Lower lobe of right lung (tissue), 2 donors: Measurements from ENCODE around the gene TFF3. TPM values are rescaled to one million over a fixed set of nuclear protein-coding genes. Genes with fewer than 3 reads are reported as not detected.

Experiments
- ATAC-seq, 2 donors: fragments of 200-7000 bp; cut with Tn5 transposase; one replicate each; pipeline ENCODE4 v1.9.1; 2020 to 2022; ENCODE audit warnings: mild to moderate bottlenecking in 2 of 2, moderate library complexity in 2 of 2
- DNase-seq: peaks from one replicate; pipeline ENCODE4 v3.0.0-alpha.2; 2020
- H3K27ac ChIP-seq: fragments of 200-600 bp; one replicate; pipeline ENCODE4 v1.8.0; 2022
- H3K27me3 ChIP-seq: fragments of 200-600 bp; one replicate; pipeline ENCODE4 v1.8.0; 2022; ENCODE audit warnings: low read depth
- H3K36me3 ChIP-seq: fragments of 200-600 bp; one replicate; pipeline ENCODE4 v1.8.0; 2022; ENCODE audit warnings: mild to moderate bottlenecking
- H3K4me1 ChIP-seq: fragments of 200-600 bp; one replicate; pipeline ENCODE4 v1.8.0; 2022
- H3K4me3 ChIP-seq: fragments of 200-600 bp; one replicate; pipeline ENCODE4 v1.8.0; 2022; ENCODE audit warnings: mild to moderate bottlenecking
- H3K9me3 ChIP-seq: fragments of 200-600 bp; one replicate; pipeline ENCODE4 v1.8.0; 2022
- intact Hi-C: fragments of 100-400 bp; cut with DNase I; formaldehyde crosslinking; loops from one replicate; pipeline ENCODE4 v1.11.0; 2022
- total RNA-seq: library from RNA; stranded (reverse); fragmentation: NEBNext Ultra II Directional; extraction: Animal tissue kit (Norgen Biotek cat#: 25700); gene quantifications from one replicate; pipeline ENCODE4 v1.2.1, GENCODE V29; 2021
- TF ChIP-seq, protein P1 (sequence below): fragments of 200-600 bp; IDR thresholded peaks from one replicate; pipeline ENCODE4 v1.8.0; 2022; ENCODE audit warnings: antibody characterized with exemption, mild to moderate bottlenecking
- donor health status: DM: no; HTN: yes; CAD: no; lungs with severe emphysema.

The TFF3 gene
- total RNA-seq, 1 donor from 2014 or later = 19.0 TPM

DNA sequence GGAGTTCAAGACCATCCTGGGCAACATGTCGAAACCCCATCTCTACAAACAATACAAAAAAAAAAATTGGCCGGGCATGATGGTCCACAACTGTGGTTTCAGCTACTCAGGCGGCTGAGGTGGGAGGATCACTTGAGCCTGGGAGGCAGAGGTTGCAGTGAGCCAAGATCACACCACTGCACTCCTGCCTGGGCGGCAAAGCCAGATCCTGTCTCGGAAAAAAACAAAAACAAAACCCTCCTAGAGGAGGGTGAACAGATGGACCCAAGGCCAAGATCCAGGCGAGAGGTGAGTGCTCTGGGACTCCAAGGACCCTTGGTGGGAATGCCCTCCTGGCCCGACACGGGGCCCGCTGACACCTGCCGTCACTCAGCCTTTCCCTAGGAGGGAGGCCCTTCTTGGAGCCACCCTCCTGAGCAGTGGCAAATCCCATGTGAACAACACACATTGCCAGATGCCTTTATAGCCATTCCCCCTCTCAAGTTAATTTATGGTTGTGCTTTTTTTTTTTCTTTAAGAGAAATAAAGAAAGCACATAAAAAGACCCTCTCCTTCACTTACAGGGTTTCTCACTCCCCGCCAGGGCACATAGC lies 35.2 kb upstream of the TFF3 start:
- Histone ChIP-seq H3K4me3 (no peak overlapping the region), H3K27ac (no peak overlapping the region), H3K36me3 (no peaks in the 10 kb centered on the region), H3K4me1 (no peaks in the 10 kb centered on the region), H3K9me3 (no peaks in the 10 kb centered on the region), H3K27me3 (peaks cover 5% of the 10 kb centered on the region)
- intact Hi-C loops = no loop called here
- TF ChIP-seq, protein P1, sequence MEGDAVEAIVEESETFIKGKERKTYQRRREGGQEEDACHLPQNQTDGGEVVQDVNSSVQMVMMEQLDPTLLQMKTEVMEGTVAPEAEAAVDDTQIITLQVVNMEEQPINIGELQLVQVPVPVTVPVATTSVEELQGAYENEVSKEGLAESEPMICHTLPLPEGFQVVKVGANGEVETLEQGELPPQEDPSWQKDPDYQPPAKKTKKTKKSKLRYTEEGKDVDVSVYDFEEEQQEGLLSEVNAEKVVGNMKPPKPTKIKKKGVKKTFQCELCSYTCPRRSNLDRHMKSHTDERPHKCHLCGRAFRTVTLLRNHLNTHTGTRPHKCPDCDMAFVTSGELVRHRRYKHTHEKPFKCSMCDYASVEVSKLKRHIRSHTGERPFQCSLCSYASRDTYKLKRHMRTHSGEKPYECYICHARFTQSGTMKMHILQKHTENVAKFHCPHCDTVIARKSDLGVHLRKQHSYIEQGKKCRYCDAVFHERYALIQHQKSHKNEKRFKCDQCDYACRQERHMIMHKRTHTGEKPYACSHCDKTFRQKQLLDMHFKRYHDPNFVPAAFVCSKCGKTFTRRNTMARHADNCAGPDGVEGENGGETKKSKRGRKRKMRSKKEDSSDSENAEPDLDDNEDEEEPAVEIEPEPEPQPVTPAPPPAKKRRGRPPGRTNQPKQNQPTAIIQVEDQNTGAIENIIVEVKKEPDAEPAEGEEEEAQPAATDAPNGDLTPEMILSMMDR = no peak
- ATAC-seq (no peak), DNase-seq (no peak)

DNA sequence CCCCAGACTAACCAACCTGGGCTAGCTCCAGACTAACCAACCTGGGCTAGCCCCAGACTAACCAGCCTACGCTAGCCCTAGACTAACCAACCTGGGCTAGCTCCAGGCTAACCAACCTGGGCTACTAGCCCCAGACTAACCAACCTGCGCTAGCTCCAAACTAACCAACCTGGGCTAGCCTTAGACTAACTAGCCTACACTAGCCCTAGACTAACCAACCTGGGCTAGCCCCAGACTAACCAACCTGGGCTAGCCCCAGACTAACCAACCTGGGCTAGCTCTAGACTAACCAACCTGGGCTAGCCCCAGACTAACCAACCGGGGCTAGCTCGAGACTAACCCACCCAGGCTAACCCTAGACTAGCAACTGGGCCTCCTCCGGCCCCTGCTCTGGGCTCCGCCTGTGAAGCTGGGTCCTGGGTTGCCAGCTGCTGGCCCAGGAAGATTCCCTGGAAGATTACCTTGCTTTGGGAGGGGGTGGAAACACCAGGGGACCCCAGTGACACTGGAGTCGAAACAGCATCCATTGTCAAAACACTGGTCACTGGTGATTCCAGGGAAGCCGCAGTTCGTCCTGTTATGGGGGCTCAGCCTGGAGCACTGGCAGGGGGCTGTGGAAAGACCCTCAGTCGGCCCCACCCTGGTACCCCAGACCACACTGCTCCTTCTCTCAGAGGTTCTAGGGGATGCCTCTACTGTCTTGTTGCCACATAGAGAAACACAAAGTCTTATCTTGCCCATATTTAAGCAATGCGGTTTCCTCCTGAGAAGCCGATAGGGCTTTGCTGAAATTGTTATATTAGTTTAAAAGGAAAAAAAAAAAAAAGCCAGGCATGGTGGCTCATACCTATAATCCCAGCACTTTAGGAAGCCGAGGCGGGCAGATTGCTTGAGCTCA lies 34.5 kb upstream of the TFF3 start:
- intact Hi-C loops = no loop called here
- H3K9me3 ChIP-seq = no peaks in the 10 kb centered on the region
- DNase-seq (no peak), ATAC-seq (no peak)
- TF ChIP-seq, protein P1 = no peak
- H3K4me1 ChIP-seq = no peaks in the 10 kb centered on the region
- H3K4me3 ChIP-seq = no peak overlapping the region
- H3K36me3 ChIP-seq = no peaks in the 10 kb centered on the region
- no peak overlapping the region for H3K27ac ChIP-seq
- peaks cover 5% of the 10 kb centered on the region for H3K27me3 ChIP-seq

DNA sequence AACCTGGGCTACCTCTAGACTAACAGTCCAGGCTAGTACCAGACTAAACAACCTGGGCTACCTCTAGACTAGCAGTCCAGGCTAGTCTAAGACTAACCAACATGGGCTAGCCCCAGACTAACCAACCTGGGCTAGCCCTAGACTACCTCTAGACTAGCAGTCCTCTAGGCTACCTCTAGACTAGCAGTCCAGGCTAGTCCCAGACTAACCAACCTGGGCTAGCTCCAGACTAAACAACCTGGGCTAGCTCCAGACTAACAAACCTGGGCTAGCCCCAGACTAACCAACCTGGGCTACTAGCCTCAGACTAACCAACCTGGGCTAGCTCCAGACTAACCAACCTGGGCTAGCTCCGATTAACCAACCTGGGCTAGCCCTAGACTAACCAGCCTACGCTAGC lies 33.6 kb upstream of the TFF3 start:
- Histone ChIP-seq H3K36me3 (no peaks in the 10 kb centered on the region), H3K27ac (no peak overlapping the region), H3K9me3 (no peaks in the 10 kb centered on the region), H3K4me1 (no peaks in the 10 kb centered on the region), H3K4me3 (no peak overlapping the region), H3K27me3 (peaks cover 5% of the 10 kb centered on the region)
- intact Hi-C loops = no loop called here
- ATAC-seq (no peak), DNase-seq (no peak)
- TF ChIP-seq, protein P1 = no peak

DNA sequence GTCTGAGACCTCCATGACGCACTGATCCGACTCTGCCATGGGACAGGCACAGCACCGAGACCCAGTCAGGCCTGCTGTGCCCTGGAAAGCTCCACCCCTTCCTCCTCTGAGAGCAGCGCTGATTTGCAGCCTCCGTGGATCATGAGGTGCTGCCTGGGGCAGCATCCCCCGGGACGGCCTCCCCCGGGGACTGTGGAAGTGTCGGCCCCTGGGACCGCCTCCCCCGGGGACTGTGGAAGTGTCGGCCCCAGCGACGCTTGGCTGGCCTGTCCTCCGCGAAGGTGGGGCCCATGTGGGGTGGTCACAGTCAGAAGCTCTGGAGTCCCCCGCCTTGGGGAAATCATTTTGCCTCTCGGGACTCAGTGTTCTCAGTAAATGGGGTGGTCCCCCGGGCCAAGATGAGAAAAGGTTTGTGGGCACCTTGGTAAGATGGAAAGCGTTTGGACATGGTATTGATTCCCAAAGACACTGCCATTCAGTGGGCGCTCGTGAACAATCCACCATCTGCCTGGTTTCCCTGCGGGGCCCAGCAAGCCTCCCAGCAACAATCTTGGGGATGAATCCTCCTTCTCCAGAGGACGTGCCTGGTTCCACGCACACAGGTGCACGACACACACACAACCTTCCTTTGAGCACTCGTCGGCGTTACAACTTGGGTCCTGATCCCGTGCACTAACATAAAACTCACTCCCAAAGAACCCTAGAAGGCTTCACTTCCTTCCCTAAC lies 32.6 kb upstream of the TFF3 start:
- DNase-seq (no peak), ATAC-seq (no peak)
- TF ChIP-seq, protein P1 = no peak
- Histone ChIP-seq H3K27me3 (peaks cover 5% of the 10 kb centered on the region), H3K4me1 (no peaks in the 10 kb centered on the region), H3K9me3 (no peaks in the 10 kb centered on the region), H3K27ac (no peak overlapping the region), H3K4me3 (no peak overlapping the region), H3K36me3 (no peaks in the 10 kb centered on the region)
- intact Hi-C loops = no loop called here

DNA sequence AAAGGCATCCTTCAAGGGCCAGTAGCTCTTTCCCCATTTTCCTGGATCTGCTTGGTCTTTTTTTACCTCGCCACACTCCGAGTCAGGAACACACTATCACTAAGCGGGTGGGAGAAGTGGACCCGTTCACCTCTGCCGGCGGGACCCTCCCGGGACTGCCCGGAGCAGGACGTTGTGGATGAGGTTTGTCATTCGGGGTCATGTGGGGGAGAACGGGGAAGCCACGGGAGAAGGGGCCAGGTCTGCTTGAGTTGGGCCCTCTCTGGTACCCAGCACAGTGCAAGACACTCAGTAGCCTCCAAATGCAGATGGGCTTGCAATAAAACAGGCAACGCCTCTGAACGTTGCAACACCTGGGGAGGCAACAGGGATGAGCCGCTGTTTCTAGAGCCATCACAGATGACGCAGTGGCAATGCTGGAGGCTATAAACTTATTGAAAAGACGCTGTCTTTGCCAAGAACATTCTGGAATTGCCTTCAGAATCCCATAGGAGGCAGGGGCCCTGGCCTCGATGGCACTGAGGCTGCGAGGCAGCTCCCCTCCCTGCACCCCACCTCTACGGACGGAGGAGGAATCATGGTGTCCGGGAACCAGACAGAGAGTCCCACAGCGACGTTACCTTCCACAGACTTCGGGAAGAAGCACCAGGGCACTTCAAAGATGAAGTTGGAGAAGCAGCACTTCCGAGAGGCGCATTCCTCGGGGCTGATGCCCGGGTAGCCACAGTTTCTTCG lies 31.8 kb upstream of the TFF3 start:
- Histone ChIP-seq H3K27ac (no peak overlapping the region), H3K9me3 (no peaks in the 10 kb centered on the region), H3K27me3 (peaks cover 5% of the 10 kb centered on the region), H3K4me1 (no peaks in the 10 kb centered on the region), H3K4me3 (no peak overlapping the region), H3K36me3 (no peaks in the 10 kb centered on the region)
- ATAC-seq = no peak
- TF ChIP-seq, protein P1 = no peak
- DNase-seq = no peak
- intact Hi-C loops = no loop called here
